Breast epithelium (tissue), 4 donors: ENCODE data around the gene SERGEF. TPM values are rescaled to one million over a fixed set of nuclear protein-coding genes. Genes with fewer than 3 reads are reported as not detected.

ENCODE experiments used
- DNase-seq, 2 donors: peaks; one replicate each; pipeline ENCODE4 v3.0.0-alpha.2; 2019; ENCODE audit warnings: low spot score in 2 of 2
- H3K27ac ChIP-seq, 2 donors: fragments of 200-600 bp; sonication (generic) in 1 of 2; one replicate each; pipeline ENCODE4 v1.5.1; 2016 to 2019; ENCODE audit warnings: mild to moderate bottlenecking in 1 of 2
- H3K27me3 ChIP-seq, 2 donors: fragments of 200-600 bp; sonication (generic) in 1 of 2; one replicate each; pipeline versions ENCODE4 v1.5.1 to v1.6.0; 2017 to 2019; ENCODE audit warnings: control low read depth in 1 of 2, mild to moderate bottlenecking in 1 of 2
- H3K36me3 ChIP-seq: fragments of 200-600 bp; one replicate; pipeline ENCODE4 v1.5.1; 2019
- H3K4me1 ChIP-seq, 2 donors: fragments of 200-600 bp; sonication (generic); one replicate each; pipeline ENCODE4 v1.5.1; 2016 to 2019; ENCODE audit warnings: control low read depth in 1 of 2
- H3K4me3 ChIP-seq, 3 donors: fragments of 200-600 bp; sonication (generic); 1 replicate in 2 of 3; 2 replicates in 1 of 3; pipeline ENCODE4 v1.5.1; 2016 to 2019; ENCODE audit warnings: mild to moderate bottlenecking in 3 of 3, moderate library complexity in 2 of 3
- H3K9me3 ChIP-seq, 2 donors: fragments of 200-600 bp; sonication (generic) in 1 of 2; one replicate each; pipeline ENCODE4 v1.5.1; 2016 to 2019; ENCODE audit warnings: control low read depth in 1 of 2
- POLR2A ChIP-seq: fragments of 450-650 bp; IDR thresholded peaks from one replicate; pipeline ENCODE4 v1.6.1; 2016; ENCODE audit warnings: antibody characterized with exemption, mild to moderate bottlenecking, moderate library complexity
- POLR2AphosphoS5 ChIP-seq, 3 donors: sonication (generic); formaldehyde crosslinking; IDR thresholded peaks; one replicate each; pipeline ENCODE4 v1.6.1; 2017; ENCODE audit warnings: antibody characterized with exemption in 3 of 3
- intact Hi-C: fragments of 100-400 bp; cut with DNase I; formaldehyde crosslinking; loops from one replicate; pipeline ENCODE4 v1.15.1; 2023; ENCODE audit warnings: low total_unique reads
- total RNA-seq, 3 donors: library from RNA; depleted of rRNA; stranded (reverse); fragments of >200 nt; gene quantifications; one replicate each; pipeline ENCODE4 v1.1.0, GENCODE V29; 2016
- TF ChIP-seq, protein P1 (sequence below), 3 donors: fragments of 450-650 bp; IDR thresholded peaks; one replicate each; pipeline ENCODE4 v1.5.1; 2016 to 2017; ENCODE audit warnings: antibody characterized with exemption in 3 of 3, mild to moderate bottlenecking in 3 of 3, moderate library complexity in 3 of 3

The SERGEF gene
- total RNA-seq, 3 donors from 2014 or later, result 31.8 to 47.5 (median 41.9) TPM

DNA sequence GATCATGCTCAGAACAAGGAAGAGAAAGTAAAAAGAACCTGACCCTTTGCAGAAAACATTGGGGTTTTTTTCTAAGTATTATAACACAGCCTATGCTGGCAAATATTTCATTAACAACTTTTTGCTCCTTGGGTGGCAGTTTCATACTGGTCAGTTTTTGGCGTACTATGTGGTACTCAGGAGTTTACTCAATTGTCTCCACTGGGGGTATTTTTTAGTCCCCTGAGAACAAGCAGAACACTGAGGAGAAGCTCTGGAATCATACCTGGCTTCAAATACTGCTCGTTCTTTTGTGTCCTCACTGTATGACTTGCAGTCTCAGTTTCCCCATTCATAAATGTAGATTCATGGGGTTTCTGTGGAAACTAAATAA lies 90.4 kb downstream of the SERGEF start:
- Histone ChIP-seq H3K27ac (peak overlapping the region in 1 of 2 donors; percentile 22), H3K9me3 (no peaks in the 10 kb centered on the region), H3K4me1 (no peaks in the 10 kb centered on the region), H3K36me3 (no peaks in the 10 kb centered on the region), H3K4me3 (no peak overlapping the region), H3K27me3 (no peaks in the 10 kb centered on the region)
- intact Hi-C loops, result no loop called here
- no peak for TF ChIP-seq POLR2AphosphoS5 (IDR thresholded peaks at IDR 0.05)
- TF ChIP-seq POLR2A, result no peak
- TF ChIP-seq, protein P1, sequence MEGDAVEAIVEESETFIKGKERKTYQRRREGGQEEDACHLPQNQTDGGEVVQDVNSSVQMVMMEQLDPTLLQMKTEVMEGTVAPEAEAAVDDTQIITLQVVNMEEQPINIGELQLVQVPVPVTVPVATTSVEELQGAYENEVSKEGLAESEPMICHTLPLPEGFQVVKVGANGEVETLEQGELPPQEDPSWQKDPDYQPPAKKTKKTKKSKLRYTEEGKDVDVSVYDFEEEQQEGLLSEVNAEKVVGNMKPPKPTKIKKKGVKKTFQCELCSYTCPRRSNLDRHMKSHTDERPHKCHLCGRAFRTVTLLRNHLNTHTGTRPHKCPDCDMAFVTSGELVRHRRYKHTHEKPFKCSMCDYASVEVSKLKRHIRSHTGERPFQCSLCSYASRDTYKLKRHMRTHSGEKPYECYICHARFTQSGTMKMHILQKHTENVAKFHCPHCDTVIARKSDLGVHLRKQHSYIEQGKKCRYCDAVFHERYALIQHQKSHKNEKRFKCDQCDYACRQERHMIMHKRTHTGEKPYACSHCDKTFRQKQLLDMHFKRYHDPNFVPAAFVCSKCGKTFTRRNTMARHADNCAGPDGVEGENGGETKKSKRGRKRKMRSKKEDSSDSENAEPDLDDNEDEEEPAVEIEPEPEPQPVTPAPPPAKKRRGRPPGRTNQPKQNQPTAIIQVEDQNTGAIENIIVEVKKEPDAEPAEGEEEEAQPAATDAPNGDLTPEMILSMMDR (IDR thresholded peaks at IDR 0.05), result no peak
- DNase-seq, result no peak

DNA sequence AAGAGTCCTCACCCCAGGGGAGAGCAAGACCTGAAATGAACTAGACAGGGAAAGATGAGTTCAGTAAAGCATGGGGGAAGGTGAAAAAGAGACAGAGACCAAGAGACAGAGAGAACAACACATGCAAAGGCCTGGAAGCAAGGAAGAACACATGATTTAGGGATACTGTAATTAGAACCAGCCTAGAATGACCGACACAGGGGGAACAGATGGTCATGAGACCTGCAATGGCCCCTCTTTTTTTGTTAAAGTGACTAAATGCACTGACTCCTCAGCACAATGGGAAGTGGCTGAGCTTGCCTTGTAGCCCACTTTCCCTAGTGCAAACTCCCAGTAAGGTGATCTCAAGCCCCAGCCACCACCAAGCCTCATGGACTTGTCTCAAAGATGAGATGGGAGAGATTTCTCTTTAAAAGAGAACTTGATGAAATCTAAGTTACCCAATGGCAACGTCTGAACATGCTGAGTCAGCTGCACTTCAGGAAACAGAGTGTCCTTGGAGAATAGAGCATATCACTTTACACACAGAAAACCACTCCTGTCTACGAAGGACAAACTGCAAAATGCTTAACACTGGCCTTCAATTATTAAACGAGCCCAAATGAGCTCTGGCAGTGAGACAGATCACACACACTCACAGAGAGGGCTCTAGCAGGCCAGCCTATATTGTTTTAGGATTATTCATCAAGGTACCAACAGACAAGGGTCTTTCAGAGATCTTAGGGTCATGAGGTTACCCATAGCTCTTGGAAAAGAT lies 91.0 kb downstream of the SERGEF start:
- intact Hi-C loops, result no loop called here
- Histone ChIP-seq H3K36me3 (no peaks in the 10 kb centered on the region), H3K27ac (peak overlapping the region in 1 of 2 donors; percentile 22), H3K4me1 (no peaks in the 10 kb centered on the region), H3K4me3 (no peak overlapping the region), H3K27me3 (no peaks in the 10 kb centered on the region), H3K9me3 (no peaks in the 10 kb centered on the region)
- no peak for DNase-seq
- TF ChIP-seq POLR2A (no peak), POLR2AphosphoS5 (IDR thresholded peaks at IDR 0.05) (no peak)
- TF ChIP-seq, protein P1 (IDR thresholded peaks at IDR 0.05), result no peak

DNA sequence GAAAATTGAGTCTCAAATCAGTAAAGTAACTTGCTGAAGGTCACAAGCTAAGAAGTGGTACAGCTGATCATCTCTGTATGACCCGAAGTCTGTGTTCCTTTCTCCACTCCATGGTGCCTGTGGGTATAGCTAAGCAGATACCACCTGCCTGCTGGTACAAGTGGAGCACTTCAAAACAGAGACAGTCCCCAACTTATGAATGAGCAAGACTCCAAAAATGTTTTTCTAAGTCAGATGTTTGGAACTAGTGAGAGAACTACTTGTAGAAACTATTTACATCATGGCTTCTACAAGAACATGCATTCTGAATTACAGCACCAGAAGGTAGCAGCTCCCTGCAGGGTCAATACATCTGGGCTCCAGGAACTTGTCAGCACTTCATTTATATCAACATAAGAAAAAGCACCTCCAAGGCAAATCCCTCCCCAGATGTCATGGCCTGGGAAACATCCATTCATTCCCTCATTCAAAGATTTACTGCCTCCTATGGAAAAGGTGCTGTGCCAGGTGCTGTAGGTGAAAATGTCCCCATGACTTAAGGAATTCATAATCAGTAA lies 94.7 kb downstream of the SERGEF start:
- Histone ChIP-seq H3K27ac (no peak overlapping the region), H3K27me3 (no peaks in the 10 kb centered on the region), H3K9me3 (no peaks in the 10 kb centered on the region), H3K4me1 (no peaks in the 10 kb centered on the region), H3K36me3 (no peaks in the 10 kb centered on the region), H3K4me3 (no peak overlapping the region)
- no peak for DNase-seq
- TF ChIP-seq, protein P1 (IDR thresholded peaks at IDR 0.05), result no peak
- TF ChIP-seq POLR2A (no peak), POLR2AphosphoS5 (IDR thresholded peaks at IDR 0.05) (no peak)
- intact Hi-C loops, result no loop called here

DNA sequence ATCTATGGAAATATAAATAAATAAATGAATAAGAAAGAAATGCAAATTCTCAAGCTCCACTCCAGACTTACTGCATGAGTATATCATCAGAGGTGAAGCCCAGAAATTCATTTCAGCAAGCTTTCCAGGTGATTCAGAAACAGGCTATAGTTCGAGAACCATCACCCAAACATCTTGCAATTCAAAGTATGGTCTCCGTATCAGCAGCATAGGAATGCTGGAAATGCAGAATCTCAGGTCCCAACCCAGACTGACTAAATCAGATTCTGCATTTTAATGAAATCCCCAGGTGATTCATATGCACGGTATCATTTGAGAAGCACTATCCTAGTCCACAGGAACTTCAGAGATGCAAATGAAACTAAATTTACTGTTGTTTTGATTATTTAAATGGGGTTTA lies 95.3 kb downstream of the SERGEF start:
- Histone ChIP-seq H3K4me1 (no peaks in the 10 kb centered on the region), H3K9me3 (no peaks in the 10 kb centered on the region), H3K27me3 (no peaks in the 10 kb centered on the region), H3K36me3 (no peaks in the 10 kb centered on the region), H3K27ac (no peak overlapping the region), H3K4me3 (no peak overlapping the region)
- intact Hi-C loops, result no loop called here
- no peak for DNase-seq
- TF ChIP-seq POLR2AphosphoS5 (IDR thresholded peaks at IDR 0.05), result no peak
- no peak for TF ChIP-seq POLR2A
- TF ChIP-seq, protein P1 (IDR thresholded peaks at IDR 0.05), result no peak

DNA sequence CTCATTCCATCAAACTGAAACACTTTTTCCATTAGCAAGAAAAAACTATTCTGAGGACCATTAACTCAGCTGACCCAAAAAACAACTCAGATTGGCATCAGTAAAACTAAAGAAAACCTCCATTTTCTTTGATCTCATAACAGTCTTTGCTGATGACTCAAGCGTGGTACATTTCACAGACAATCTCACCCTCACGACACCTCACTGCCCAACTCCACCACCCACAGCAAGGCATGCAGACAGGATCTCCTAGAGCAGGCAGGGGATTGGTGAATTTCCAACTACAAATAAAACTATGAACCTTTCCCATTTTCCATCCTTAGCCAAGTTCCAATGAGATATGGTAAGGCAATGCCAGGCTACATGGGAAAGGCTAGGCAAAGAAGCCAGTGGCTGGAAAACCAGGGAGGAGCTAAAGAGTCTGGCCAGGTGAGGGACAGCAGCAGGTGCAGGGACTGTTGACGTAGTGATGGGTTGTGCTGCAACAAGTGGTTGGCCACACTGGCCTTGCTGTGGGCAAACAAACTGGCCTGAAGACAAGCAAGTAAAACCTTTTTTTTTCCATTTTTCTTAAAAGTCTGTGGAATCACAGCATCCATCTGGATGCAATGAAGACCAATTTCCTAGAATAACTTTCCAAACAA lies 97.2 kb downstream of the SERGEF start:
- DNase-seq, result no peak
- TF ChIP-seq POLR2AphosphoS5 (IDR thresholded peaks at IDR 0.05) (no peak), POLR2A (no peak)
- TF ChIP-seq, protein P1 (IDR thresholded peaks at IDR 0.05), result no peak
- Histone ChIP-seq H3K4me1 (no peaks in the 10 kb centered on the region), H3K36me3 (no peaks in the 10 kb centered on the region), H3K27ac (no peak overlapping the region), H3K27me3 (no peaks in the 10 kb centered on the region), H3K4me3 (no peak overlapping the region), H3K9me3 (no peaks in the 10 kb centered on the region)
- intact Hi-C loops, result no loop called here
